MG63 (cell line): ENCODE results near the gene KIAA1755. TPM values are rescaled to one million over a fixed set of nuclear protein-coding genes. Genes with fewer than 3 reads are reported as not detected.

Experiments used
- DNase-seq: peaks from one replicate; pipeline ENCODE4 v3.0.0-alpha.2; 2020
- H3K27me3 ChIP-seq: fragments of 250-450 bp; sonication (Bioruptor Pico); 2 replicates; pipeline ENCODE4 v1.5.1; 2020; ENCODE audit warnings: mild to moderate bottlenecking, moderate library complexity
- H3K36me3 ChIP-seq: fragments of 250-450 bp; sonication (Bioruptor Pico); 2 replicates; pipeline ENCODE4 v1.5.1; 2020; ENCODE audit warnings: mild to moderate bottlenecking, moderate library complexity
- H3K4me3 ChIP-seq: fragments of 250-450 bp; sonication (Bioruptor Pico); 2 replicates; pipeline ENCODE4 v1.5.1; 2020; ENCODE audit warnings: mild to moderate bottlenecking, moderate library complexity
- H3K9me3 ChIP-seq: fragments of 250-450 bp; sonication (Bioruptor Pico); 2 replicates; pipeline ENCODE4 v1.5.1; 2020; ENCODE audit warnings: mild to moderate bottlenecking, moderate library complexity
- total RNA-seq: library from RNA; depleted of rRNA; stranded (reverse); fragments of >200 nt; shearing (Covaris generic); gene quantifications from 2 replicates; pipeline ENCODE4 v1.2.3, GENCODE V29; 2014; ENCODE audit warnings: low replicate concordance

Gene KIAA1755
- total RNA-seq, 1 experiment from 2014 or later = 1.5 TPM

- H3K9me3 ChIP-seq = no peaks in the 10 kb centered on the region
- H3K36me3 ChIP-seq = no peaks in the 10 kb centered on the region
- no peak overlapping the region for H3K4me3 ChIP-seq
- DNase-seq = no peak
- H3K27me3 ChIP-seq = no peaks in the 10 kb centered on the region
These were observed 65.0 kb downstream of the KIAA1755 start for GRCh38 chr20:38195521-38195920.

GRCh38 chr20:38194971-38195504, 65.5 kb downstream of the KIAA1755 start:
- H3K36me3 ChIP-seq = no peaks in the 10 kb centered on the region
- no peak overlapping the region for H3K4me3 ChIP-seq
- no peaks in the 10 kb centered on the region for H3K27me3 ChIP-seq
- H3K9me3 ChIP-seq = no peaks in the 10 kb centered on the region
- DNase-seq = no peak

- H3K4me3 ChIP-seq = no peak overlapping the region
- H3K27me3 ChIP-seq = no peaks in the 10 kb centered on the region
- no peaks in the 10 kb centered on the region for H3K9me3 ChIP-seq
- no peaks in the 10 kb centered on the region for H3K36me3 ChIP-seq
- no peak for DNase-seq
These were observed 66.9 kb downstream of the KIAA1755 start for GRCh38 chr20:38193586-38194105.

GRCh38 chr20:38192323-38192885, 68.1 kb downstream of the KIAA1755 start:
- Histone ChIP-seq H3K27me3 (no peaks in the 10 kb centered on the region), H3K4me3 (no peak overlapping the region), H3K9me3 (no peaks in the 10 kb centered on the region), H3K36me3 (no peaks in the 10 kb centered on the region)
- no peak for DNase-seq

DNA sequence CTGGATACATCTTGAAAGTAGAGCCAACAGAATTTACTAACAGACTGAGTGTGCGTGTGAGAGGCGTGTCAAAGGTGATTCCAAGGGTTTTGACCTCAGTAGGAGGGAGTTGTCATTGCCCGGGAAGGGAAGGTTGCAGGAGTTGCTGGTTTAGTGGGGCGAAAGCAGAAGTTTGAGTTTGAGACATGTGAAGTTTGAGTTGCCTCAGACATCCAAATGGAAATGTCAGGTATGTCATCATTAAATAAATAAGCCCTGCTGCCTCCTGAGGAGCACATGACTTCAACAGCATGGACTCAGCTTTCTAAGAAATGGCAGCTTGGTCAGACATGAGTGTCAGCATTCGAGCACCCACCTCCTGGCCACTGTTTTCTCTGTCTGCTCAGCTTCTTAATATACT, 68.9 kb downstream of the KIAA1755 start:
- no peaks in the 10 kb centered on the region for H3K27me3 ChIP-seq
- no peaks in the 10 kb centered on the region for H3K9me3 ChIP-seq
- H3K4me3 ChIP-seq = no peak overlapping the region
- no peaks in the 10 kb centered on the region for H3K36me3 ChIP-seq
- DNase-seq = no peak

DNA sequence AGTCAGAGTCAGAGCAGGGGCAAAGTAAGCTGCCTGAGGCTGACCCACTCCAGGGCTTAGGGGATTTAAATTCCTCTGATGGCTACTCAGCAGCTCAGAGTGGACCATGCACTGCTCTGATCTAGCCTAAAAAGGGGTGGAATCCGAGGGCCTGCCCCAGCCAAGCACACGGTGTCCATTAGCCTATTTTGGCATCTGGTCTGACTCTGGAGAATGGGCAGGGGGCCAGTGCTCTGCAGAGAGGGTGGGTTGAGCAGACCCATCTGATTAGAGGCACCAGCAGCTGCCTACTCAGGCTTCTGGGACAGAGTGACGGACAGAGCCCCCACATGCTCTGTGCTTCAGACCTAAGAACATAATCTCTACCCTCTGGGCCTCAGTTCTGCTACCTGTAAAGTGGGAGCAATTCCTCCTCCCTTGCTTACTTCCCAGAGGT, 69.6 kb downstream of the KIAA1755 start:
- Histone ChIP-seq H3K9me3 (no peaks in the 10 kb centered on the region), H3K36me3 (no peaks in the 10 kb centered on the region), H3K4me3 (no peak overlapping the region), H3K27me3 (no peaks in the 10 kb centered on the region)
- no peak for DNase-seq

DNA sequence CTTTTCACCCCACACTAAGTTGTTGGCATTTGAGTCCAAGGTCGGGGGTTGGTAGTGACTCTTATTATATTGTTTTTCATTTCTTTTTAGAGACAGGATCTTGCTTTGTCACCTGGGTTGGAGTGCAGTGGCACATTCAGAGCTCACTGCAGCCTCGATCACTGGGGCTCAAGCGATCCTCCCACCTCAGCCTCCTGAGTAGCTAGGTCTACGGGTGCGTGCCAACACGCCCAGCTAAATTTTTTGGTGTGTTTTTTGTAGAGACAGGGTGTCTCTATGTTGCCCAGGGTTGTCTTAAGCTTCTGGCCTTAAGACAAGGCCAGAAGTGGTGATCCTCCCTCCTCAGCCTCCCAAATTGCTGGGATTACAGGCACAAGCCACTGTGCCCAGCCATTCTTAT, 70.4 kb downstream of the KIAA1755 start:
- H3K27me3 ChIP-seq = no peaks in the 10 kb centered on the region
- DNase-seq = no peak
- no peak overlapping the region for H3K4me3 ChIP-seq
- no peaks in the 10 kb centered on the region for H3K9me3 ChIP-seq
- no peaks in the 10 kb centered on the region for H3K36me3 ChIP-seq

GRCh38 chr20:38187517-38187916, 73.0 kb downstream of the KIAA1755 start:
- H3K36me3 ChIP-seq = no peaks in the 10 kb centered on the region
- no peaks in the 10 kb centered on the region for H3K9me3 ChIP-seq
- DNase-seq = peak; percentile 36
- H3K27me3 ChIP-seq = no peaks in the 10 kb centered on the region
- no peak overlapping the region for H3K4me3 ChIP-seq

GRCh38 chr20:38186788-38187221, 73.7 kb downstream of the KIAA1755 start:
- DNase-seq = no peak
- Histone ChIP-seq H3K27me3 (no peaks in the 10 kb centered on the region), H3K9me3 (no peaks in the 10 kb centered on the region), H3K36me3 (no peaks in the 10 kb centered on the region), H3K4me3 (no peak overlapping the region)

DNA sequence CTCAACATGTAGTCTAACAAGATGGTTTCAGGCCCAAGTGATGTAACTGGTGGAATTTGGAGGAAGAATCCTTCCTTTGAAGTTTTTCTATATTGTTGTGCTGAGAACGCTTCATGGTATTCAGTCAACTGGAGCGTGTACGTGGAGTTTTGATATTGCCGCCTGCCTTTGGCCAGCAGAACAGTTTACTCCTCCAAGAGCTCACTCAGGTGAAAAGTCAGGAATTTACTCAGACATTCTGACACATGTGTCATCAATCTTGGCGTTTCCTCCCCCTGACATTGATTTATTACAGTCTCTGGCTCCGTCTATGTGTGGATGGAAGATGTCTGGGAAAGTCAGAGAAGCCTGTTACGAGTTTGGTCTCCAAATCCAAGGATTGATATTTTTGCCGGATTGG, 76.4 kb downstream of the KIAA1755 start:
- Histone ChIP-seq H3K9me3 (no peaks in the 10 kb centered on the region), H3K4me3 (no peak overlapping the region), H3K36me3 (no peaks in the 10 kb centered on the region), H3K27me3 (no peaks in the 10 kb centered on the region)
- no peak for DNase-seq

GRCh38 chr20:38181971-38182370, 78.6 kb downstream of the KIAA1755 start:
- H3K9me3 ChIP-seq = no peaks in the 10 kb centered on the region
- DNase-seq = no peak
- no peaks in the 10 kb centered on the region for H3K27me3 ChIP-seq
- H3K36me3 ChIP-seq = no peaks in the 10 kb centered on the region
- H3K4me3 ChIP-seq = no peak overlapping the region

DNA sequence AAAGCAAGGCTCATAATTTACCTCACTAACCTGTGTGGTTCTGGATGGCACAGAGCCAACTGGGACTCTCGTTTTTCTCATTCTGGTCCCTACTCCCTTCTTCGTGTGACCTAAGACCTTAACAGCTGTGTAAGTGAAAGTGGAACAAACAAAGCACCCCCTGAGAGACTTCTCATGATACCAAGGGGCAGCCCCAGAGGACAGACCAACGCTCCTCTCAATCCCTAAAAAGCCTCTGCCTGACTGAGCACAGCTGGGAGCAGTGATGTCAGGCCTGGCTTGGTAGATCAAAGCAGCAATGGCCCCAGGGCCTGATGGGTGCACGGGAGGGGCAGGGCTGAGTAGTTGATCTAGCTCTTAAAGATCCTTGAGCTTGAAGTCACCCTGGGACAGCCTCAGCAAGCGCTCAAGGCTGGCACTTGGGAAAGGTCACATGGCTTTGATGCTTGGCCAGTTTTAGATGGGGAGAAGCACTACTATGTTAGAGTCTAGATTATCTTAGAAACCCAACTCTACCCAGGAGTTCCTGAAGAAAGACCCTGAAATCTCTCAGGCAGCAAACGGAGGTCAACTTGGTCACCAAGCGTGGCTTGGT, 79.2 kb downstream of the KIAA1755 start:
- H3K27me3 ChIP-seq = no peaks in the 10 kb centered on the region
- H3K36me3 ChIP-seq = no peaks in the 10 kb centered on the region
- no peaks in the 10 kb centered on the region for H3K9me3 ChIP-seq
- H3K4me3 ChIP-seq = no peak overlapping the region
- peak; percentile 86 for DNase-seq

GRCh38 chr20:38180781-38181180, 79.8 kb downstream of the KIAA1755 start:
- Histone ChIP-seq H3K9me3 (no peaks in the 10 kb centered on the region), H3K36me3 (no peaks in the 10 kb centered on the region), H3K4me3 (no peak overlapping the region), H3K27me3 (no peaks in the 10 kb centered on the region)
- DNase-seq = peak; percentile 26

- Histone ChIP-seq H3K36me3 (no peaks in the 10 kb centered on the region), H3K9me3 (no peaks in the 10 kb centered on the region), H3K27me3 (no peaks in the 10 kb centered on the region), H3K4me3 (no peak overlapping the region)
- DNase-seq = no peak
These were observed 80.7 kb downstream of the KIAA1755 start for GRCh38 chr20:38179846-38180245.

- no peaks in the 10 kb centered on the region for H3K36me3 ChIP-seq
- H3K27me3 ChIP-seq = no peaks in the 10 kb centered on the region
- H3K4me3 ChIP-seq = no peak overlapping the region
- no peaks in the 10 kb centered on the region for H3K9me3 ChIP-seq
- no peak for DNase-seq
These were observed 82.0 kb downstream of the KIAA1755 start for GRCh38 chr20:38178581-38178980.

DNA sequence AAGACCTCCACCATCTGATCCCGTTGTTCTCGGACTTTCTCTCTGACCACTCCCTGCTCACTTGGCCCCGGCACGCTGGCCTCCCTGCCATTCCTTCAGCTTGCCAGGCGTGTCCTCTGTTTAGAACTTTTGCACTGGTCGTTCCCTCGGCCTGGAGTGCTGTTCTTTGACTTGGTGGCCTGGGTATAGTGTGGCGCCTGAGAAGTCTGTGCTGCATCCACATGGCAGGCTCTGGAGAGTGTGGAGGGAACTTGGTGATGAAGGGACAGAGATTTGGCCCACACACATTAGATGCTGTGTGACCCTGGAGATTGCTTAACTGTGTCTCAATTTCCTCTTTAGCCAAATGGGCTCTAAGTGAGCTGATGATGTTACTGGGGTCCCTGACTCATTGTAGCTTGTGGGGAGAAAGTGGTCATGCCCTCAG, 82.5 kb downstream of the KIAA1755 start:
- DNase-seq = no peak
- no peaks in the 10 kb centered on the region for H3K36me3 ChIP-seq
- no peaks in the 10 kb centered on the region for H3K27me3 ChIP-seq
- no peaks in the 10 kb centered on the region for H3K9me3 ChIP-seq
- no peak overlapping the region for H3K4me3 ChIP-seq

- no peak overlapping the region for H3K4me3 ChIP-seq
- H3K9me3 ChIP-seq = no peaks in the 10 kb centered on the region
- H3K36me3 ChIP-seq = no peaks in the 10 kb centered on the region
- no peak for DNase-seq
- no peaks in the 10 kb centered on the region for H3K27me3 ChIP-seq
These were observed 83.3 kb downstream of the KIAA1755 start for GRCh38 chr20:38177201-38177600.
